DMS79 (cell line): ENCODE measurements around the gene PPP1R10.

Experiments used
- DNase-seq: peaks from one replicate; lab custom pipeline; 2025; lab: John Stamatoyannopoulos, UW

Gene PPP1R10

GRCh38 chr6:30619561-30619960, 2.5 kb upstream of the PPP1R10 start:
- DNase-seq = no peak

- no peak for DNase-seq
Measured at GRCh38 chr6:30618270-30618797, 1.3 kb upstream of the PPP1R10 start.

- peak; percentile 96 for DNase-seq
Measured at GRCh38 chr6:30617565-30618269, 674 bp upstream of the PPP1R10 start, which contains the start of gene MRPS18B. Gene MRPS18B (plus strand): TSS chr6:30617840. CDS start chr6:30617866, 26 bp downstream.

- peak; percentile 67 for DNase-seq
Measured at GRCh38 chr6:30615958-30616810, 859 bp downstream of the PPP1R10 start.

GRCh38 chr6:30615219-30615957, 1.7 kb downstream of the PPP1R10 start:
- peak; percentile 89 for DNase-seq

GRCh38 chr6:30614843-30615218, 2.2 kb downstream of the PPP1R10 start:
- peak; percentile 98 for DNase-seq

- no peak for DNase-seq
Measured at GRCh38 chr6:30614044-30614842, 2.8 kb downstream of the PPP1R10 start.

- DNase-seq = no peak
Measured at GRCh38 chr6:30613251-30614043, 3.6 kb downstream of the PPP1R10 start.

GRCh38 chr6:30612687-30613248, 4.3 kb downstream of the PPP1R10 start:
- peak; percentile 73 for DNase-seq

- DNase-seq = no peak
Measured at GRCh38 chr6:30612213-30612612, 4.8 kb downstream of the PPP1R10 start.

GRCh38 chr6:30611856-30612194, 5.2 kb downstream of the PPP1R10 start:
- no peak for DNase-seq

GRCh38 chr6:30611150-30611855, 5.7 kb downstream of the PPP1R10 start:
- no peak for DNase-seq

- DNase-seq = no peak
Measured at GRCh38 chr6:30610065-30610464, 7.0 kb downstream of the PPP1R10 start.

GRCh38 chr6:30603961-30604360, 13.1 kb downstream of the PPP1R10 start:
- no peak for DNase-seq

- DNase-seq = no peak
Measured at GRCh38 chr6:30601815-30602641, 15.0 kb downstream of the PPP1R10 start.

GRCh38 chr6:30601436-30601814, 15.6 kb downstream of the PPP1R10 start:
- DNase-seq = no peak

GRCh38 chr6:30600451-30600961, 16.5 kb downstream of the PPP1R10 start:
- peak; percentile 3 for DNase-seq

- DNase-seq = no peak
Measured at GRCh38 chr6:30599625-30600324, 17.3 kb downstream of the PPP1R10 start.
